ENCODE measurements around the gene SRGAP2B.
"Not testable (repeated sequence)": the region's sequence is repeated elsewhere in the genome, so short reads cannot be mapped to it uniquely, and the experiment has no call there.

The SRGAP2B gene

DNA sequence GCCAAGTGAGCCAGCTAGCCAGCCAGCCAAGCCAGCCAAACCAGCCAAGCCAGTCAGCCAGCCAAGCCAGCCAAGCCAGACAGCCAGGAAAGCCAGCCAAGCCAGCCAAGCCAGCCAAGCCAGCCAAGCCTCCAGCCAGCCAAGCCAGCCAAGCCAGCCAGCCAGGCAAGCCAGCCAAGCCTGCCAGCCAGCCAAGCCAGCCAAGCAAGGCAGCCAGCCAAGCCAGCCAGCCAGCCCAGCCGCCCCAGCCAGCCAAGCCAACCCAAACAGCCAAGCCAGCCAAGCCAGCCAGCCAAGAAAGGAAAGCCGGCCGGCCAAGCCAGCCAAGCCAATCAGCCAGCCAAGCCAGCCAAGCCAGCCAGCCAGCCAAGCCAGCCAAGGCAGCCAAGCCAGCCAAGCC, 236.5 kb downstream of the SRGAP2B start:
- H3K4me3 ChIP-seq (replicated peaks; ENCODE audit: low read depth, low read length); DNase-seq (ENCODE audit: low read depth): not testable (repeated sequence)

All from fibroblast of pulmonary artery (primary cell).